HepG2 (cell line): ENCODE data around the gene PAQR5. TPM values are rescaled to one million over a fixed set of nuclear protein-coding genes. Genes with fewer than 3 reads are reported as not detected.
A peak's percentile ranks its signal among the peaks of the same experiment; 100 is the strongest.

ENCODE experiments used
- BCL6 ChIP-seq: IDR thresholded peaks from 2 replicates; pipeline ENCODE4 v1.6.1; 2016; ENCODE audit warnings: missing genetic modification reagents, missing compliant biosample characterization
- MTF2 ChIP-seq: sonication (generic); formaldehyde crosslinking; IDR thresholded peaks from 2 replicates; pipeline ENCODE4 v1.5.0; 2020; ENCODE audit warnings: missing genetic modification reagents, borderline replicate concordance
- ZBTB20 ChIP-seq: sonication (generic); formaldehyde crosslinking; IDR thresholded peaks from 2 replicates; pipeline ENCODE4 v1.8.1; 2023; ENCODE audit warnings: missing genetic modification reagents, low read depth, mild to moderate bottlenecking, borderline replicate concordance
- ZBTB21 ChIP-seq: sonication (generic); formaldehyde crosslinking; IDR thresholded peaks from 2 replicates; pipeline ENCODE4 v1.4.0; 2020; ENCODE audit warnings: missing genetic modification reagents
- ZNF24 ChIP-seq: fragments of 450-650 bp; IDR thresholded peaks from 2 replicates; pipeline ENCODE4 v1.6.1; 2017; ENCODE audit warnings: antibody characterized with exemption, mild to moderate bottlenecking
- ZNF326 ChIP-seq: sonication (generic); formaldehyde crosslinking; IDR thresholded peaks from 2 replicates; pipeline ENCODE4 v1.4.0; 2020; ENCODE audit warnings: missing genetic modification reagents, borderline replicate concordance
- ZNF343 ChIP-seq: sonication (generic); formaldehyde crosslinking; IDR thresholded peaks from 2 replicates; pipeline ENCODE4 v1.4.0; 2020; ENCODE audit warnings: mild to moderate bottlenecking, missing genetic modification reagents
- polyA plus RNA-seq, 8 experiments: library from polyadenylated mRNA; depleted of rRNA in 3 of 8; stranded (reverse) in 7 of 8; unstranded in 1 of 8; fragments of >200 nt; fragmentation: Illumina TruSeq in 4 of 8; extraction: Trizol in 4 of 8; gene quantifications; 2 replicates each; pipeline versions ENCODE4 v1.2.1 to v1.2.3, GENCODE V29; 2011 to 2016; ENCODE audit warnings: low read depth in 4 of 8, missing spikeins in 1 of 8, mixed read lengths in 1 of 8; ENCODE audit not compliant: insufficient read depth in 1 of 8
- total RNA-seq, 5 experiments: library from RNA; depleted of rRNA; stranded (reverse); fragments of >200 nt; fragmentation: Illumina TruSeq; extraction: Trizol; gene quantifications; 2 replicates each; pipeline ENCODE4 v1.2.3, GENCODE V29; 2016; ENCODE audit warnings: low read depth in 1 of 5
- TF ChIP-seq, protein P1 (sequence below): sonication (generic); formaldehyde crosslinking; IDR thresholded peaks from 2 replicates; pipeline ENCODE4 v1.4.0; 2020; ENCODE audit warnings: mild to moderate bottlenecking, missing genetic modification reagents
- TF ChIP-seq, protein P2 (sequence below): sonication (generic); formaldehyde crosslinking; IDR thresholded peaks from 2 replicates; pipeline ENCODE4 v1.4.0; 2020; ENCODE audit warnings: missing genetic modification reagents
- TF ChIP-seq, protein P3 (sequence below): sonication (generic); formaldehyde crosslinking; IDR thresholded peaks from 2 replicates; pipeline ENCODE4 v1.4.0; 2020; ENCODE audit warnings: missing genetic modification reagents, mild to moderate bottlenecking, borderline replicate concordance
- TF ChIP-seq, protein P4 (sequence below): sonication (generic); formaldehyde crosslinking; IDR thresholded peaks from 2 replicates; pipeline ENCODE4 v1.8.0; 2022; ENCODE audit warnings: missing genetic modification reagents, low read depth, mild to moderate bottlenecking, borderline replicate concordance
- TF ChIP-seq, protein P5 (sequence below): sonication (generic); formaldehyde crosslinking; IDR thresholded peaks from 2 replicates; pipeline ENCODE4 v1.4.0; 2020; ENCODE audit warnings: missing genetic modification reagents
- TF ChIP-seq, protein P6 (sequence below): IDR thresholded peaks from 2 replicates; pipeline ENCODE4 v1.6.1; 2012; ENCODE audit warnings: inconsistent platforms
- TF ChIP-seq, protein P7 (sequence below): sonication (generic); formaldehyde crosslinking; IDR thresholded peaks from 2 replicates; pipeline ENCODE4 v1.4.0; 2020; ENCODE audit warnings: low read depth, mild to moderate bottlenecking, missing genetic modification reagents

PAQR5 gene
- total and polyA plus RNA-seq, 2 of the 13 experiments (the other 11 are each of a cell fraction or from before 2014, with no cell fraction given) = 0.53 to 1.3 TPM

DNA sequence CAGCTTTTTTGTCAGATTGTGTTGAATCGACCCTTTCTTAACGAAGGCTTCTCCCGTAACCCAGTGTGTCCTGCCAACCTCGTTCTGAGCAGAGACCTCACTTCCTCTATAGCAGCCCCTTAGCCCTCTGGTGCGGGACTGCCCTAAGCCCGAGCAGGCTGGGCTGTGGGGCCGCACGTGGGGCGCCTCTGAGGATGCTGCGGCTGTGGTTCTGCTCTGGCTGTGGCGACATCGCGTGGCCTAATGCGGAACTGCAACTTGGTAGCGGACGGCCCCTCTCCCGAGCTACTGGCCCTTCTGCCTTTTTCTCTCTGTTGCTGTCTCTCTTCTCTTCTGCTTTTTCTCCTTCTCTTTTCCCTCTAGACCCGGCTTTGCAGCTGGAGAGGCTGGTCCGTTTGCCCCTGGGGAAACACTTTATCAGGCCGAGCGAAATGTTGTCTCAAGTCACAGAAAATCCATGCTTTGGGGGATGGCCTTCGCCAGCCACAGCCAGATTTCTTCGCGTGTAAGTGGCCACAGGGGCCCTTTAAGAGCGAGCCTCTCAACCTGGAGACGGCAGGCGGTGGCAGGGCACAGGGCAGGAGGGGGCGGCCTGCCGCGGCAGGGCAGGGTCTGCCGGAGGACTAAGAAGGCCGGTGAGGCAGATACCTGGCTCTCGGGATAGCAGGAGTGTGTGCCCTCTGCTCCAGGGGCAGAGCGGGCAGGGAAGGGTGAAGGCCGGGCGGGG, 96.0 kb downstream of the PAQR5 start (continued):
- TF ChIP-seq, protein P1, sequence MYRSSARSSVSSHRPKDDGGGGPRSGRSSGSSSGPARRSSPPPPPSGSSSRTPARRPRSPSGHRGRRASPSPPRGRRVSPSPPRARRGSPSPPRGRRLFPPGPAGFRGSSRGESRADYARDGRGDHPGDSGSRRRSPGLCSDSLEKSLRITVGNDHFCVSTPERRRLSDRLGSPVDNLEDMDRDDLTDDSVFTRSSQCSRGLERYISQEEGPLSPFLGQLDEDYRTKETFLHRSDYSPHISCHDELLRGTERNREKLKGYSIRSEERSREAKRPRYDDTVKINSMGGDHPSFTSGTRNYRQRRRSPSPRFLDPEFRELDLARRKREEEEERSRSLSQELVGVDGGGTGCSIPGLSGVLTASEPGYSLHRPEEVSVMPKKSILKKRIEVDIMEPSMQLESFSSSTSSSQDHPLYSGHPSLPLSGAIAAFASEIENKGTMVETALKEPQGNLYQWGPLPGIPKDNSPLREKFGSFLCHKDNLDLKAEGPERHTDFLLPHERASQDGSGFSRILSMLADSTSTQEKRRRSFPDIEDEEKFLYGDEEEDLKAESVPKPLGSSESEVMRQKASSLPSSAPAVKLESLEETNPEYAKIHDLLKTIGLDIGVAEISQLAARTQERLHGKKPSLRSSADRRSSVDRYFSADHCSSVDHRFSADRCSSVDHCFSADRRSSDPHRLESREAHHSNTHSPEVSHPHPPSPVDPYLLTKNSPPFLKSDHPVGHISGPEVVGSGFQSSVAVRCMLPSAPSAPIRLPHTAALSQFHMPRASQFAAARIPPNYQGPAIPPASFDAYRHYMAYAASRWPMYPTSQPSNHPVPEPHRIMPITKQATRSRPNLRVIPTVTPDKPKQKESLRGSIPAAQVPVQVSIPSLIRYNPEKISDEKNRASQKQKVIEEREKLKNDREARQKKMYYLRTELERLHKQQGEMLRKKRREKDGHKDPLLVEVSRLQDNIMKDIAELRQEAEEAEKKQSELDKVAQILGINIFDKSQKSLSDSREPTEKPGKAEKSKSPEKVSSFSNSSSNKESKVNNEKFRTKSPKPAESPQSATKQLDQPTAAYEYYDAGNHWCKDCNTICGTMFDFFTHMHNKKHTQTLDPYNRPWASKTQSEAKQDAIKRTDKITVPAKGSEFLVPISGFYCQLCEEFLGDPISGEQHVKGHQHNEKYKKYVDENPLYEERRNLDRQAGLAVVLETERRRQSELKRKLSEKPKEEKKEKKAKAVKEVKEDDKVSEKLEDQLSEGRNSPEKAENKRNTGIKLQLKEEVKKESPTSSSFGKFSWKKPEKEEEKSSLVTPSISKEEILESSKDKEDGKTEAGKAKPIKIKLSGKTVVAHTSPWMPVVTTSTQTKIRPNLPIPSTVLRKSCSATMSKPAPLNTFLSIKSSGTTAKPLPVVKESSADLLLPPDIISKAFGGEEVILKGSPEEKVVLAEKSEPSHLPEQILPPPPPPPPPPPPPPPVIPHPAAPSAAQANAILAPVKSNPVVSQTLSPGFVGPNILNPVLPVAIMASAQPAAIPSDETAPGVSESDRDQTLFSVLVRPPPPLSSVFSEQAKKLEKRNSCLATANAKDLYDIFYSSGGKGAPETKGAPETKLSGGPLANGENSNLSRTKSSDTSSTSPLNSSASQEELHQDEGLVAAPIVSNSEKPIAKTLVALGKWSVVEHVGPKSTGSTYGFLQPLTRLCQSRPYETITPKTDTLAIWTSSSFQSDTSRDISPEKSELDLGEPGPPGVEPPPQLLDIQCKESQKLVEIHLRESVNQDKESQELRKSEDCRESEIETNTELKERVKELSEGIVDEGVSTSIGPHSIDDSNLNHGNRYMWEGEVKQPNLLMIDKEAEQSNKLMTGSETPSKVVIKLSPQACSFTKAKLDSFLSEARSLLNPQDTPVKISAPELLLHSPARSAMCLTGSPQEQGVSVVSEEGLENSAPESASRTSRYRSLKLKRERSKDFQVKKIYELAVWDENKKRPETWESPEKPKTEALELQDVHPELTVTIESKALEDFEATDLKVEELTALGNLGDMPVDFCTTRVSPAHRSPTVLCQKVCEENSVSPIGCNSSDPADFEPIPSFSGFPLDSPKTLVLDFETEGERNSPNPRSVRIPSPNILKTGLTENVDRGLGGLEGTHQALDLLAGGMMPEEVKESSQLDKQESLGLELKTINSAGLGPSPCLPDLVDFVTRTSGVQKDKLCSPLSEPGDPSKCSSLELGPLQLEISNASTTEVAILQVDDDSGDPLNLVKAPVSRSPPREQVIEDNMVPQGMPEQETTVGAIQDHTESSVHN (CRISPR knock-in tag) = no peak
- TF ChIP-seq MTF2 (CRISPR knock-in tag) = no peak
- no peak for TF ChIP-seq ZBTB20 (CRISPR knock-in tag)
- no peak for TF ChIP-seq ZBTB21 (CRISPR knock-in tag)
- TF ChIP-seq, protein P2, sequence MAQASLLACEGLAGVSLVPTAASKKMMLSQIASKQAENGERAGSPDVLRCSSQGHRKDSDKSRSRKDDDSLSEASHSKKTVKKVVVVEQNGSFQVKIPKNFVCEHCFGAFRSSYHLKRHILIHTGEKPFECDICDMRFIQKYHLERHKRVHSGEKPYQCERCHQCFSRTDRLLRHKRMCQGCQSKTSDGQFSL (CRISPR knock-in tag) = no peak
- TF ChIP-seq, protein P3, sequence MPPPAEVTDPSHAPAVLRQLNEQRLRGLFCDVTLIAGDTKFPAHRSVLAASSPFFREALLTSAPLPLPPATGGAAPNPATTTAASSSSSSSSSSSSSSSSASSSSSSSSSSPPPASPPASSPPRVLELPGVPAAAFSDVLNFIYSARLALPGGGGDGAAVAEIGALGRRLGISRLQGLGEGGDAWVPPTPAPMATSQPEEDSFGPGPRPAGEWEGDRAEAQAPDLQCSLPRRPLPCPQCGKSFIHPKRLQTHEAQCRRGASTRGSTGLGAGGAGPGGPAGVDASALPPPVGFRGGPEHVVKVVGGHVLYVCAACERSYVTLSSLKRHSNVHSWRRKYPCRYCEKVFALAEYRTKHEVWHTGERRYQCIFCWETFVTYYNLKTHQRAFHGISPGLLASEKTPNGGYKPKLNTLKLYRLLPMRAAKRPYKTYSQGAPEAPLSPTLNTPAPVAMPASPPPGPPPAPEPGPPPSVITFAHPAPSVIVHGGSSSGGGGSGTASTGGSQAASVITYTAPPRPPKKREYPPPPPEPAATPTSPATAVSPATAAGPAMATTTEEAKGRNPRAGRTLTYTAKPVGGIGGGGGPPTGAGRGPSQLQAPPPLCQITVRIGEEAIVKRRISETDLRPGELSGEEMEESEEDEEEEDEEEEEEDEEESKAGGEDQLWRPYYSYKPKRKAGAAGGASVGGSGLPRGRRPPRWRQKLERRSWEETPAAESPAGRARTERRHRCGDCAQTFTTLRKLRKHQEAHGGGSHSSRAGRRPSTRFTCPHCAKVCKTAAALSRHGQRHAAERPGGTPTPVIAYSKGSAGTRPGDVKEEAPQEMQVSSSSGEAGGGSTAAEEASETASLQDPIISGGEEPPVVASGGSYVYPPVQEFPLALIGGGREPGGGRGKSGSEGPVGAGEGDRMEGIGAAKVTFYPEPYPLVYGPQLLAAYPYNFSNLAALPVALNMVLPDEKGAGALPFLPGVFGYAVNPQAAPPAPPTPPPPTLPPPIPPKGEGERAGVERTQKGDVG = no peak
- TF ChIP-seq BCL6 (CRISPR knock-in tag) = 0 out of 2 replicates have a peak, but pooled peaks have one; percentile 7
- TF ChIP-seq ZNF24 = no peak
- TF ChIP-seq, protein P4, sequence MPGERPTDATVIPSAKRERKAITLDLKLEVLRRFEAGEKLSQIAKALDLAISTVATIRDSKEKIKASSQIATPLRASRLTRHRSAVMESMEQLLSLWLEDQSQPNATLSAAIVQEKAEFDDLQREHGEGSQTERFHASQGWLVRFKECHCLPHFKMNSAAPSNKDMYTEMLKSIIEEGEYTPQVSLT = no peak
- TF ChIP-seq, protein P5, sequence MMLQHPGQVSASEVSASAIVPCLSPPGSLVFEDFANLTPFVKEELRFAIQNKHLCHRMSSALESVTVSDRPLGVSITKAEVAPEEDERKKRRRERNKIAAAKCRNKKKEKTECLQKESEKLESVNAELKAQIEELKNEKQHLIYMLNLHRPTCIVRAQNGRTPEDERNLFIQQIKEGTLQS (CRISPR knock-in tag) = no peak
- TF ChIP-seq, protein P6, sequence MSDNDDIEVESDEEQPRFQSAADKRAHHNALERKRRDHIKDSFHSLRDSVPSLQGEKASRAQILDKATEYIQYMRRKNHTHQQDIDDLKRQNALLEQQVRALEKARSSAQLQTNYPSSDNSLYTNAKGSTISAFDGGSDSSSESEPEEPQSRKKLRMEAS = peak; percentile 67
- TF ChIP-seq, protein P7, sequence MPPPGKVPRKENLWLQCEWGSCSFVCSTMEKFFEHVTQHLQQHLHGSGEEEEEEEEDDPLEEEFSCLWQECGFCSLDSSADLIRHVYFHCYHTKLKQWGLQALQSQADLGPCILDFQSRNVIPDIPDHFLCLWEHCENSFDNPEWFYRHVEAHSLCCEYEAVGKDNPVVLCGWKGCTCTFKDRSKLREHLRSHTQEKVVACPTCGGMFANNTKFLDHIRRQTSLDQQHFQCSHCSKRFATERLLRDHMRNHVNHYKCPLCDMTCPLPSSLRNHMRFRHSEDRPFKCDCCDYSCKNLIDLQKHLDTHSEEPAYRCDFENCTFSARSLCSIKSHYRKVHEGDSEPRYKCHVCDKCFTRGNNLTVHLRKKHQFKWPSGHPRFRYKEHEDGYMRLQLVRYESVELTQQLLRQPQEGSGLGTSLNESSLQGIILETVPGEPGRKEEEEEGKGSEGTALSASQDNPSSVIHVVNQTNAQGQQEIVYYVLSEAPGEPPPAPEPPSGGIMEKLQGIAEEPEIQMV (CRISPR knock-in tag) = peak; percentile 74; the same call in 1 of the 2 replicates
- TF ChIP-seq ZNF326 (CRISPR knock-in tag) = no peak
- TF ChIP-seq ZNF343 = no peak
